ENCODE results near the gene NKD2.
"Not testable (repeated sequence)": the region's sequence is repeated elsewhere in the genome, so short reads cannot be mapped to it uniquely, and the experiment has no call there.

The NKD2 gene

DNA sequence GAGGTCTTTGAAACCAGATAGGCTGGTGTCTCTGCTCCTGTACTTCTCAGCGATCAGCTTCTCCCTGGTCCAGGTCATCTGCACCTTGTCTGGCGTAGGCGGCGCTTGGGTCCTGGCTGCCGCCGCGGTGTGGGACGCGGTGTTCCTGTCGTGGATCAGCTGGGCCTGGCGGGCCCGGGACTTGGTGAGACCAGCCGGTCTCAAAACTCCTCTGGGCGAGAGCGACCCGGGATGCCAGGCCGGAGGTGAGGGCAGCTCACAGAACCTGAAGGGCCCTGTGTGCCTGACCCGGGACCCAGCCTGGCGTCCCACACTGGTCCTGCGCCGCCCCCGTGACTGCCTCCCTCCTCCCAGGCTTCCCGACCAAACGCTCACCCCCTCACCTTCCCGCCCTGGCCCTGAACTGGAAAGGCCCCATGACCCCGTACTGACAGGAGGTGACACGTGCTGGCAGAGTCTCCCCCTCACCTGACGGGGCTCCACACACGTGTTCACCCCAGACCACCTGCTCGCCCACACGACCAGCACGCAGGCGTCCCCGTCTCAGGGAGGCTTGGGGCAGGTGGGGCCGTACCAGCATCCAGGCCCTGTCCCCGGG is 49.0 kb downstream of the NKD2 start:
- no peak for DNase-seq (ENCODE audit: low read depth)

DNA sequence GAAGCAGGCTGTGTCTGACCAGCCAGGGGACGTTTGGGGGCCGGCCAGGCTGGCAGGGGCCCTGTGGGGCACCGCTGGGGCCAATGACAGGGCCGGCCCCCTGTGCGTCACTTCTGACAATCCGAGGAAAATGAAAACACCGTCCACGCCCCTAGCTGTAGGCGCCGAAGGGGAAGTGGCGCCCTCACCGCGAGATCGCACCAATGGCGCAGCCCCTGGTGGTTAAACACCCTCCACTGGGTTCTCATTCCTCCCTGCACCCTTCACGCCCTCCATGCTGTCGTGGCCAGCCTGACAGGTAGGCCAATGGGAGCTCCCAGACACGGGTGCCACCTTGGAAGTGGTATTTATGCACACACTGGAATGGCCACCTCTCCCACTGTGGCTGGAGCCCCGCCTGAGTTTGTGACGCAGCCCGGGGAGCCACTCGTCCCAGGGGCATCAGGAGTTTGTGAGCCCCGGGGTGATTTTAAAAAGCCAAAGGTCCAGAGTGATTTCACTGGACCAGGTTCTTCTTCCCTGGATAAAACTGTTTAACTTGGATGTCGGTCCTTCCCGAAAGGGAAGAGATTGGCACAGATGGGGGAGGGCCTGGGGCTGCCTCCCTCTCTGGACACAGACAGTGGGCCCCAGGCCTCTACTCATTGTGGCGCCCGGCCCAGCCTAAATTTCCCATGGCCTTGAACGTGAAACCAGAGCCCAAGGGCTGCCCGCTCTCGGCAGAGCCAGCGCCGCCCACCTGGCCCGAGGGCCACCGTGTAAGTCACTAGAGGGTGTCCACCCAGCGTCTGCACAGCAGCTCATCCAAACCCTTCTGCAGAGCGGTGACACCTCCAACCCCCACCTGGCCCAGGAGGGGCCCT is 49.7 kb downstream of the NKD2 start:
- DNase-seq (ENCODE audit: low read depth): no peak

DNA sequence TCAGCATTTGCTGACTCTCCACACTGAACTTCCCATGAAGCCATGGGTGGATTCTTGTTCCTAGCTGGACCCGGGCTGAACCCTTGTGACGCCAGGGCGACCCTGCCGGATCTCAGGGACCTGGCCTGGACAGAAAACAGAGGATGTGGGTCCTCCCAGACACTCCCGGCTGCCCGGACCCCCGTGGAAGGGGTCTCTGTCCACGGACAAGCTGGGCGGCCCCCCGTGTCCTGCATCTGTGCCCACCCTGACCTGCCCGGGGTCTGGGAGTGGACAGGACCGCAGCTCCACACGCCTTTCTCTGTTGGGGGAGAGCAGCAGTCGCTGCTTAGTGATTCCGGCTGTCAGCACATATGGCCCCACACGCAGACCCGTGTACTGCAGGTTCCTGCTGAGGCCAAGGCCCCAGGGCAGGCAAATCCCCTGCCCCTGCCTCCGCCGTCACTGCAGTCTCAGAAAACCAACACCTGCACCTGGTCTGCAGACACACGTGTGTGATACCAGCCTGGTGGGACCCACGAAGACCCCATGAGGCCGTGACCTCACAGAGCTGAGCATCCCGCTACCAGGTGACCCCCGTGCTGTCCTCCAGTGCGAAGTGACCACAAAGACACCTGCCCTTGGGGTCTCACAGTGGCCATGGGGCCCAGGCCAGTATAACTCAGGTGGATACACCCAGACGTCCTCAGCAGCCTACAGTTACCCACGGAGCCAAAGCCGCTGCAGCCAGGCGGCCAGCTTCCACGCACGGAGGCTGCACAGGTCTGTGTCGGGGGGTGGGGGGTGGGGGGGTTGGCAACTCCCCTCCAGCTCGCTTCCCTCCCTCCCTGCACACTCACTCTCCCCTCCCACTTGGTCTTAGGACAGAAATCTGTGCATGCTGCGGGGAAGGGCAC is 50.6 kb downstream of the NKD2 start:
- DNase-seq (ENCODE audit: low read depth): no peak

DNA sequence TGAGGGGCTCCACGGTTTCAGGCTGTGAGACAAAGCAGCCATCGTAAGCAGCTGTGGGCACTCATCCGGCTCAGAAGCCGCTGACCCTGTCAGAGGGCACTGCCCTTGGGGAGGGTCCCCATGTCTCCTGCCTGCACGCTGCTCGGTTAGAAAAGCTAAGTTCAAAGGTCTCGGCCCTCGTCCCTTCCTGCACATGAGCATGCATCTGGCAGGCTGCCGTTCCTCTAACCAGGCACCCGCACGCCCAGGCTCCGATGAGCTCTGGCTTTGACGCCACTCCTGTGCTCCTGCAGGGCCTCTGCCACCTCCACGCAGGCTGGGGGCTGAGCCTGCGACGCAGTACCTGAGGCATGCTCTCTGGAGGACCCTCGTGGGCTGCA is 51.3 kb downstream of the NKD2 start:
- DNase-seq (ENCODE audit: low read depth): no peak

DNA sequence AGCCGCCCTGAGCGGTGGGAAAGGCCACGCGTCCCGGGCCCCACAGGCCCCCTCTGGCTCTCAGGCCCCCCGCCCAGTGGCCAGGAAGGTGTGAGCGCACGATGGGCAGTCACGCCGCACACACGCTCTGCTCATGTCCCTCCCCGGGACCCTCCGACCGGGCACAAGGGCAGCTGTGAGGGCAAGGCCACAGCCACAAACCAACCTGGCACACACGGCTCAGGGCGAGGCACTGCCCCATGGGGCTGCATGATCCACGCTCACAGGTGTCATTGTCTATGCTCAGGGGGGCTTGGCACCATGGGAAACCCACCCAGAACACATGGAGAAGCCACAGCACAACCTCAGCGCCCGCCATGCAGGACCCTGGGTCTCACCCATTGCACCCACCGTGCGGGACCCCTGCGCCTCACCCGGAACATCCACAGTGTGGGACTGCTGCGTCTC is 52.0 kb downstream of the NKD2 start:
- no peak for DNase-seq (ENCODE audit: low read depth)

DNA sequence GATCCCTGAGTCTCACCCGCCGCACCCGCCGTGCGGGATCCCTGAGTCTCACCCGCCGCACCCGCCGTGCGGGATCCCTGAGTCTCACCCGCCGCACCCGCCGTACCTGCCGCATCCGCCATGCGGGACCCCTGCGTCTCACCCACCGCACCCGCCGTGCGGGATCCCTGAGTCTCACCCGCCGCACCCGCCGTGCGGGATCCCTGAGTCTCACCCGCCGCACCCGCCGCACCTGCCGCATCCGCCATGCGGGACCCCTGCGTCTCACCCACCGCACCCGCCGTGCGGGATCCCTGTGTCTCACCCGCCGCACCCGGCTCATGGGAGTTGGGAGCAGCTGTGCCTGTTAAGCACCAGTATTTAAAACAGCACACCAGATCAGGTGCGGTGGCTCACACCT is 52.7 kb downstream of the NKD2 start:
- DNase-seq (ENCODE audit: low read depth): not testable (repeated sequence)

DNA sequence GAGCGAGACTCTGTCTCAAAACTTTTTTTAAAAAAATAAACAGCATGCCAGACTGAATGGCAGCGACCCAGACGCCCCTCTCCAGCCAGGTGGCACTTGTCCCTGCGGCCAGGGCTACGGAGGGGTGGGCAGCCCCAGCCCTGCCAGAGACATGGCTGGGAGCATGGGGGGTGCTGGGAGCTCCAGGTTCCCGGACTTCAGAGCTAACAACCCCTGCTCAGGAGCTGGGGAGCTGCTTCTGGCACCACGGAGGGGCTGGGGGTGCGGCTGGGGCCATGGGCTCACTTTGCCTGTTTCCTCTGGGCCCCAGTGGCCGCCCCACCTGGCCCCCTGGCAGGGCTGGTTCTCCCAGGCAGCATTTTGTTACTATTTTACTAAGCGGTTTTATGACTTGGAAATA is 53.3 kb downstream of the NKD2 start:
- DNase-seq (ENCODE audit: low read depth): no peak

DNA sequence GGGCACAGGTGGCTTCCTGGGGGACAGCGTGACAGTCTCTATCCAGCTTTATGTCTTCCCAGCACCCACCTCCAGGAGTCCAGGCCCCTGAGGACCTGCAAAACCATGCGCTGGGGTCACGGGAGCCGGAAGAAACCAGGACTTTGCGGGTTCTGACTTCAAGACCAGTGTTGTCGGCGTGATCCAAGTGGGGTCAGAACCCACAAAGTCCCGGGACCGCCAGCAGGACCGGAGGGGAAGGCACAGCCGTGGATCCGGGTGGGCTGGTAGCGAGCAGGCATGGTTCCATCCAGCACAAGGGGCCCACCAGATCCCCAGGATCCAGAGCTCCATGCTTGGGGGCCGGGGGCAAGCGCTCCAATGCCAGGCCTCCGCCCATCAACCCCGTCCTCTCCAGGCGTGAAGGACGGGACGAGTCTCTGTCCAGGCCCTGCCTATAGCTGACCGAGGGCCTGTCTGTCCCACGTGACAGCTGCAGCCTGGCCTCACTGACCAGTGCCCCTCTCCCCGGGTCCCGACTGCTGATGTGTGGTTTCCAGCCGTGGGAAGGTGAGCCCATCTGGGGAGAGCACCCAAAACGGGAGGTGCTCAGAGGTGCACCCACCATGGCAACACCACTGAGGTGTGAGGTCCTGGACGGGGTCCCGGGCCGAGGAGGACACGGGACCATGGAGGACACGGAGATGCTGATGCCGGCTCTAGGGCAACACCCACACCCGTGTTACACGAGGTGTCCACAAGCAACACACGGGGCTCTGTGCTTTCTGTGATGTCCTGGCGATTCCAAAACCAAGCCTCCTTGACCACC is 54.4 kb downstream of the NKD2 start:
- DNase-seq (ENCODE audit: low read depth): no peak

DNA sequence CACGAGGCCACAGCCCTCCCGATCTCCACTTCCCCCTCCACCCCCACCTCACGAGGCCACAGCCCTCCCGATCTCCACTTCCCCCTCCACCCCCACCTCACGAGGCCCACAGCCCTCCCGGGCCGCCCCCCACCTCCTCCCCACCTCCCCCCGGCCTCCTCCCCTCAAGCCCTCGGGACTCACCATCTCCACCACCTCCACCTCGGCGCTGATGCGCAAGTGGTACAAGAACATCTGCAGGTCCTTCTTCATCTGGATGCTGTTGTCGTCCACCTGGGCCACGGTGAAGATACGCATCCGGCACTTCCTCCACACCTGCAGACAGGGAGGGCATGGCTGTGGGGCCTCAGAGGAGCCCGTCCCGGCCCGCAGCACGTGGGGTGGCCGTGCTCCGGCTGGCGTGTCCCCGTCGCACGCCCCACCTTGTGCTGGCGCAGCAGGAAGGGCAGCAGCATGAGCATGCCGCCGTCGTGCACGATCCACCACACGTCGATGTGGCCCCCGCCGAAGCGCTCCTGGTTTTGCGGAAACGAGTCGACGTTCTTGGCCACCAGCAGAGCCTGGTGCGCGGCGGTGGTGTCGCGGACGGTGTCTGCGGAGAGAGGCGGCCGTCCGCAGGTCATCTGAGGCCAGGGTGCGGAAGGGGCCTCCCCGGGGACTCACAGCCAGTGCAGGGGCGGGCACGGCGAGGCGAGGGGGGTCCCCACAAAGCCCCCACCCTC is 55.2 kb downstream of the NKD2 start:
- DNase-seq (ENCODE audit: low read depth): no peak

DNA sequence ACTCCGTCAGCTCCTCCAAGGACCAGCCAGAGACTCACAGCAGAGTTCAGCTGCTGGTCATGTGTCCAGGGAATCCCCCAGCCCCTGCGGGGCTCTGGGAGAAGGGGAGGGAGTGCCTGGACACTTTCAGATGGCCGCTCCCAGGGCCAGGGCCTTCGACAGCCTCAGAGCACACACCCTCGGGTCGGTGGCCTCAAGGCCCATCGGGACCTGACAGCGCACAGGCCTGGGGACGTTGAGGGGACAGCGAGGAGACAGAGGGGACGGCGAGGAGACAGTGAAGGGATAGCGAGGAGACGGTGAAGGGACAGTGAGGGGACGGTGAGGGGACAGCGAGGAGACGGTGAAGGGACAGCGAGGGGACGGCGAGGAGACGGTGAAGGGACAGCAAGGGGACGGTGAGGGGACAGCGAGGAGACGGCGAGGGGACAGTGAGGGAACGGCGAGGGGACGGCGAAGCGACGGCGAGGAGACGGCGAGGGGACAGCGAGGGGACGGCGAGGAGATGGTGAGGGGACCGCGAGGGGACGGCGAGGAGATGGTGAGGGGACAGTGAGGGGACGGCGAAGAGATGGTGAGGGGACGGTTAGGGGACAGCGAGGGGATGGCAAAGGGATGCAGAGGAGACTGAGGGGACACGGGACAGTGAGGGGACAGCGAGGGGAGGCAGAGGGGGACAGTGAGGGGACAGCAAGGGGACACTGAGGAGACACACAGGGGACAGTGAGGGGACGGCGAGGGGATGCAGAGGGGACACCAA is 56.0 kb downstream of the NKD2 start:
- DNase-seq (ENCODE audit: low read depth): no peak

DNA sequence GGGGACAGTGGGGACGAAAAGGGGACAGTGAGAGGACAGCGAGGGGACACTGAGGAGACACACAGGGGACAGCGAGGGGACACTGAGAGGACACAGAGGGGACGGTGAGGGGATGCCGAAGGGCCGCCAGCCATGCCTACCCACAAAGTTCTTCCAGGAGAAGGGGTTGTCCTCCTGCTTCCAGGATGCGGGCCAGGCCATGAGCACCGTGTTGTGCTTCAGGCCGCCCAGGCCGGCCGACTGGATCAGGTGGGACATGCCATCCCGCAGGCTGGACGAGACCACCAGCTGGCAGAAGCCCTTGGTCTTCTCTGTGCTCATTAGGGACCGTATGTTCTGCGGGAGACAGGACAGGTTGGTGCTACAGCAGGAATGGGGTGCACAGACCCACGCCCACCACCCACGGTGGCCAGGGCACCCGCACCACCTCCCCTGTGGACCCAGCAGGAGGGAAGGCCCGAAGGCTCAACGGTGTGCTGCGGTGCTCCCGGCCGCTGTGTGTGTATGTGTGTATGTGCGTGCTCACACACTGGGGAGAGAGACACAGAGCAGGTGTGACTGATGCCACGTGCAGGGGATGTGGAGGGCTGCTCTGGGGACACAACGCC is 56.6 kb downstream of the NKD2 start:
- no peak for DNase-seq (ENCODE audit: low read depth)

DNA sequence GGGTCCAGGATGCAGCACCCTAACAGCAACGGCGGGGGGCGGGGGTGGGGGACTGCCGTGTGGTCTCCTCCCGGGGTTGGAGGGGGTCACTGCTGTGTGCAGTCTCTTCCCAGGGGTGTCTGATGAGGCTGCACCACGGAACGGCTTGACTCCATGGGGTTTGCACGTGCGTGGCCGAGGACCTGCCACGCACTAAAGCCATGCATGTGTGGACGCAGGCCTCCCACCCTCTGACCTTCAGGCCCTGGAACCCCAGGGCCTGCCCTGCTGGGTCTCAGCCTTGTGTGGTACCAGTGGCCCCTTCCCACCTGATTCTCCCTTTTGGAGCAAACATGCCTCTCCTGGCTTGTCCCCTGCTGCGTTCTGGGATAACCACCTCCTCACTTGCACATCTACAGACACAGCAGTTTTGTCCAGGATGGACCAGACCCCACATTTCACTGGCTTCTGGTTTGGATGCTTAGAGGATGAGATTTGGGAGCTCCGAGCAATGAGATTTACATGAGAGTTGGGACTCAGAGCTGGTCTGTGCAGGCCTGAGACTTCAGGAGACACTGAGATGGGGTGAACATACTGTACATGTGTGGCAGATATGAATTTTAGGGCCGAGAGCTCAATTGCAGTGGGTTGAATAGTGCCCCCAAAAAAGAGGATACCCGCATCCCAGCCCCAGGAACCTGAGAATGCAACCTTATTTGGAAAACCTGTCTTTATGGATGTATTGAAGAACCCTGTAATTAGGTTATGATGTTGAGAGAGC is 57.5 kb downstream of the NKD2 start:
- no peak for DNase-seq (ENCODE audit: low read depth)

DNA sequence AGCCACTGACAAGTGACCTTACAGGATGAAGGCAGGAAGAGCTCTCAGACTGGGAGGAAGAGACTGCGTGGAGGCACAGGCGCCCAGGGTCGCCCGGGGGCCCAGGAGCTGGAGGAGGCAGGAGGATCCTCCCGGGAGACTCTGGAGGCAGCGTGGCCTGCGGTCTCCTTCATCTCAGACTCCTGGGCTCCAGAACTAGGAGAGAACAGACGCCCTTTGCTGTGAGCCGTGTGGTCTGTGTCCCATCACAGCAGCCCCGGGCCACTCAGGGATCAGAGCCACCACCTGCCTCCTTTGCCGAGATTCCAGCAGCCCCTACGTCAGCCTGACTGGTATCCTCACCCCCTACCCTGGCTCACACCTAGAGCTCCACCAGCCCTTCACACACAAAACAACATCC is 58.1 kb downstream of the NKD2 start:
- no peak for DNase-seq (ENCODE audit: low read depth)

DNA sequence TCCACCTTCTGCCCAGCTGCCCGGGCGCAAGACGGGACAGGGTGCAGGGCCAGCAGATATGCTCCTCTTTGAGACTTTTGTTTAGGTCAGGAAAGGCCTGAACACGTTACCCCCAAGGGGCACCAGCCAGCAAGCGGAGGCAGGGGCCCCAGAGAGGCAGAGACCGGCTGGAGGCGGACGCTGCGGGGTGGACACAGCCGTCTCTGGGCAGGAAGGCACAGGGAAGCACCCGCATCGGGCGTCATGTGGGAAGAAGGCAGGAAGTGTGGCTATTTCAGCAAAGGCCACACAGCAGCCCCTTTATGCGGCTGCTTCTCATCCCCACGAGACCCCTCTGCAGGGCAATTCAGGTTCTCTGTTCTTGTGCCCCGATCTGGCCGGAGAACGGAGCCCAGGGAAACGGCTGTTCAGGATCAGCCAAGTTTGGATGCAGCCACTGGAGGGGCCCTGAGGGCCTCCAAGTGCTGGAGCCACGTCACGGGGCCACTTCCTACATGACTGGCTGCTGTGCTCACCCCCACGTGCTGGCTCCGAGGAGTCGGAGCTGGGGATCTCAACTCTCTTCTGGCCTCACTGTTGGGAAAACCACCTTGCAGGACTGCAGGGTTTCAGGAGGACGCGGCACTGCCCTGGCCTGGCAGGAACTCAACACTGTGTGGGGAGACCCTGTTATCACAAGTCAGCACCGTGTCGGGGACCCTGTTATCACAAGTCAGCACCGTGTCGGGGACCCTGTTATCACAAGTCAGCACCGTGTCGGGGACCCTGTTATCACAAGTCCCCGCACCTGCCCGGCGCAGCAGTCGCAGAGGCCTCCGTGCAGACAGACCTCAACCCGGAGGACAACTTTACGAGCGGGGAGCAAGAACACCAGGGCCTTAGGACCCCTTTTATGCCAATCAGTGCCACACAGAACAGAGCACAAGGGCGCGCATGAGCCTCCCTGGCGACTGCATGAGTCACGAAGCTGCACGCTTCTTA is 58.8 kb downstream of the NKD2 start:
- DNase-seq (ENCODE audit: low read depth): no peak

DNA sequence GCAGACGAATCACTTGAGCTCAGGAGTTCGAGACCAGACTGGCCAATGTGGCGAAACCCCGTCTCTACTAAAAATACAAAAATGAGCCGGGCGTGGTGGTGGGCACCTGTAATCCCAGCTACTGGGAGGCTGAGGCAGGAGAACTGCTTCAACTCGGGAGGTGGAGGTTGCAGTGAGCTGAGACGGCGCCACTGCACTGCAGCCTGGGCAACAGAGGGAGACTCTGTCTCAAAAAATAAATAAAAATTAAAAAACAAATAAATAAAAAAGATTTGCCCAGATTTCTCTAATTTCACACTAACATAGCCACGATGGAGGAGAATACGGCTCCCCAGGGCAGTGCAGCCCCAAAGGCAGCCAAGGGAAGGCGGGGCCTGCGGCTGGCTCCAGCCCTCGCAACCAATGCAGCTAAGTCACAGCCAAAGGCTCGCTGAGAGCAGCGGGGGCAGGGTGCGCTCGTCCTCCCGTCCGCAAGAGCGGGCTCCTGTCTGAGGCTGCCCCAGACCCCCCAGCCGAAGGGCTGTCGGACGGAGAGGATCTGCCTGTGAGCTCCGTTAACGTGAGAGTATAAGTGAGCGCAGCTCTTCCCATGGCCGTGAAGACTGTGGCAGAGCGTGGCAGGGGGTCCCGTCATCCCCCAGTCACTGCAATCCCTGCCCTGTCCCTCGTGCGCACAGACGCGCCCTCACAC is 59.7 kb downstream of the NKD2 start:
- DNase-seq (ENCODE audit: low read depth): no peak

DNA sequence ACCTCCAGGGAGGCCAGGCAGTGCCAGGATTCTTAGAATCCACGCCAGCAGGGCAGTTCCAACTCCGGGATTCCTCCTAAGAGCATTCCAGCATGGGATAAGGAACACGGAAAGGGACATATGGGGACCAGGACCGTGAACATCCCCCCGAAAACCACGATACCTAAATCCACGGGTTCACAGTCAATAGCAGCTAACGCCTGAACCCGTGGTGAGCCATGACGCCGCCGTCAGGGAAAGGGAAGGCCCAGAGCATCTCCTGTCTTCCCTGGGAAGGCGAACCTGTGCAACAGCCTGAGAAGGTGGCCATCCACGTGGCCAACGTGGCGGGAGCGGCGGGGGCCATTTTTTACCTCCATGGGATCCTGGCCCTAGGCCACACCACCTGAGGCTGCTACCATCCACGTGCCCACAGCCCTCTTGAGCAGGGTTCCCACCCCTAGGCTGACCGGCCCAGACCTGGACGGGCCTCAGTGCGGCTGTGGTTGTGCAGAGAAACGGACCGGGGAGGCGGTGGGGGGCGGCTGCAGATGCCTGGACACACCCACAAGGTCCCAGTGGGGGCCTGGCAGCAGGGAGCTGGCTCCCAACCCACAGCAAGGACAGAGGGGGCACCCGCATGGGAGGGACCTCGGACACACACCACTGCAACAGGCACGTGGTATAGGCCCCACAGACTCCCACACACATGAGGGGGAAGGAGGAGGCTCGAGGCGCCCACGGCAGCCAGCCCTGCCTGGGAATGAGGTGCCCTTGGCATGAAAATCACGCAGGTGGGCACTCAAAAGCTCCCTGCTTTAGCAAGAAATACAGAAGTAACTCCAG is 60.5 kb downstream of the NKD2 start:
- no peak for DNase-seq (ENCODE audit: low read depth)

DNA sequence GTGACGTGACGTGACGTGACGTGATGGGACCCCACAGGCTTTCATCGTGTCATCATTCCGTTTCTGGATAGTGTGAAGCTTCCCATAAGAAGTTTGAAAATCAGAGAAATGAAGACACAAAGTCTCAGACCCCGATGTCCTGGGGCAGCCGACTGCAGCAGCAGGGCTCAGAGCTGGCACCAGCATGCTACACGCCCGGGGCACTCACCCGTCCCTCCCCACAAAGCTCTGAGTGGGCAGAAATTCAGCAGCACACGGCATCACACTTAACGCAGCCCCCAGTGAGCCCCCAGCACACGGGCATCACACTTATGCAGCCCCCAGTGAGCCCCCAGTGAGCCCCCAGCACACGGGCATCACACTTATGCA is 61.1 kb downstream of the NKD2 start:
- no peak for DNase-seq (ENCODE audit: low read depth)

All from stimulated activated CD4-positive, alpha-beta T cell treated with anti-CD3 and anti-CD28 coated beads, Interleukin-2, amount 100 ng/mL, for 4 hours (primary cell).